D721Med (cell line): Measurements from ENCODE around the gene HOXA6.

Source experiments
- DNase-seq: peaks from one replicate; pipeline ENCODE4 v3.0.0; 2011; ENCODE audit warnings: low spot score; ENCODE audit not compliant: insufficient read length
- FAIRE-seq: peaks from 2 replicates; lab custom pipeline; 2011; peaks lifted over from hg19 to GRCh38; lab: Jason Lieb, UNC
- CTCF ChIP-seq: IDR thresholded peaks from 2 replicates; pipeline ENCODE4 v1.5.1; 2012; ENCODE audit warnings: mild to moderate bottlenecking, control low read depth; ENCODE audit not compliant: insufficient read depth; ENCODE audit errors: missing control alignments

The HOXA6 gene

GRCh38 chr7:27191833-27192545 lies 44.4 kb upstream of the HOXA6 start:
- FAIRE-seq (no peak), DNase-seq (no peak)
- no peak for TF ChIP-seq CTCF

GRCh38 chr7:27191161-27191731 lies 43.7 kb upstream of the HOXA6 start:
- no peak for FAIRE-seq
- TF ChIP-seq CTCF, result no peak
- DNase-seq, result no peak

- FAIRE-seq (no peak), DNase-seq (no peak)
- no peak for TF ChIP-seq CTCF
These were observed 42.6 kb upstream of the HOXA6 start for GRCh38 chr7:27189997-27190748.

GRCh38 chr7:27189295-27189996 lies 41.9 kb upstream of the HOXA6 start:
- FAIRE-seq (no peak), DNase-seq (no peak)
- no peak for TF ChIP-seq CTCF

GRCh38 chr7:27188386-27189294 lies 41.1 kb upstream of the HOXA6 start:
- no peak for FAIRE-seq
- no peak for DNase-seq

More at GRCh38 chr7:27188386-27189294, 41.1 kb upstream of the HOXA6 start:
- no peak for TF ChIP-seq CTCF
